SU-DHL-6 (cell line): ENCODE data around the gene ELN.

Experiments
- H2AFZ ChIP-seq: fragments of 200-600 bp; sonication (generic); 2 replicates; pipeline ENCODE4 v1.6.1; 2014; ENCODE audit warnings: low read depth, mild to moderate bottlenecking, moderate library complexity, mixed read lengths, antibody characterized with exemption, low read length; ENCODE audit not compliant: severe bottlenecking
- H3F3A ChIP-seq: fragments of 200-600 bp; shearing (Covaris generic); 2 replicates; pipeline ENCODE4 v1.6.0; 2016; ENCODE audit warnings: antibody characterized with exemption, mild to moderate bottlenecking; ENCODE audit not compliant: insufficient read depth
- H3K27ac ChIP-seq: fragments of 200-600 bp; sonication (generic); 2 replicates; pipeline ENCODE4 v1.5.1; 2016; ENCODE audit warnings: low read depth, mild to moderate bottlenecking, low read length, moderate library complexity, mixed read lengths
- H3K27me3 ChIP-seq: fragments of 200-600 bp; sonication (generic), shearing (Covaris generic); 2 replicates; pipeline ENCODE4 v1.6.0; 2014; ENCODE audit warnings: mild to moderate bottlenecking, low read length
- H3K36me3 ChIP-seq: fragments of 200-600 bp; sonication (generic); 2 replicates; pipeline ENCODE4 v1.6.1; 2014; ENCODE audit warnings: mild to moderate bottlenecking, low read length, mixed read lengths
- H3K4me2 ChIP-seq: fragments of 300-600, 200-600 bp; shearing (Covaris generic), sonication (generic); 2 replicates; pipeline ENCODE4 v1.6.0; 2014; ENCODE audit warnings: low read length, low read depth, mild to moderate bottlenecking; ENCODE audit not compliant: poor library complexity, severe bottlenecking
- H3K4me3 ChIP-seq: fragments of 200-600 bp; sonication (generic); 2 replicates; pipeline ENCODE4 v1.5.1; 2014; ENCODE audit warnings: antibody characterized with exemption, low read length, mild to moderate bottlenecking, mixed read lengths; ENCODE audit not compliant: insufficient read depth, poor library complexity, severe bottlenecking
- H3K79me2 ChIP-seq: fragments of 200-600 bp; sonication (generic); 2 replicates; pipeline ENCODE4 v1.6.1; 2014; ENCODE audit warnings: mild to moderate bottlenecking, low read length, moderate library complexity; ENCODE audit not compliant: insufficient read depth
- H3K9ac ChIP-seq: fragments of 200-600 bp; sonication (generic); 2 replicates; pipeline ENCODE4 v1.7.0; 2014; ENCODE audit warnings: mild to moderate bottlenecking, low read length
- H3K9me2 ChIP-seq: fragments of 200-600 bp; sonication (generic); replicated peaks from 2 replicates; pipeline ENCODE4 v1.6.1; 2014; ENCODE audit warnings: low read length; ENCODE audit not compliant: insufficient read depth
- H3K9me3 ChIP-seq: fragments of 200-600 bp; sonication (generic); 2 replicates; pipeline ENCODE4 v1.6.1; 2014; ENCODE audit warnings: low read length, mixed read lengths; ENCODE audit not compliant: insufficient read depth
- H4K20me1 ChIP-seq: fragments of 200-600 bp; sonication (generic); 2 replicates; pipeline ENCODE4 v1.6.1; 2014; ENCODE audit warnings: low read depth, mild to moderate bottlenecking, antibody characterized with exemption, low read length, moderate library complexity, mixed read lengths
- EZH2phosphoT487 ChIP-seq: fragments of 200-600 bp; sonication (generic), shearing (Covaris generic); conservative IDR thresholded peaks from 2 replicates; pipeline ENCODE4 v1.6.1; 2018; ENCODE audit warnings: mild to moderate bottlenecking, antibody characterized with exemption, low read length, moderate library complexity, mixed read lengths
- TF ChIP-seq, protein P1 (sequence below): fragments of 200-600 bp; sonication (generic); IDR thresholded peaks from one replicate; pipeline ENCODE4 v1.5.1; 2017; ENCODE audit warnings: antibody characterized with exemption, mild to moderate bottlenecking, low read length, moderate library complexity; ENCODE audit not compliant: insufficient read depth, poor library complexity, severe bottlenecking

Gene ELN

DNA sequence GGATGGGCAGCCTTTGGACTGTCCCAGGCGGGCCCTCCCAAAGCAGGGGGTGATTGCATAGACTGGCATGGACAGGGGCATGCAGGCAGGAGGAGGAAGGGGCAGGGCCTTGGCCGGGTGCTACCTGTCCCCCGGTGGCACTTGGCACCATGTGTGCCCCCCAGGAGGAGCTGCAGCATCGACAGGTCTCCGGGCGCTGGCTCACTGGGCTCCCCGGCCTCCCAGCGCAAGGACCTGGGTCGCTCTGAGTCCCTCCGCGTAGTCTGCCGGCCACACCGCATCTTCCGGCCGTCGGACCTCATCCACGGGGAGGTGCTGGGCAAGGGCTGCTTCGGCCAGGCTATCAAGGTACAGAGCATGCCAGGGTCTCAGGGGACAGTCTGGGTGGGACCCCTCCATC is 78.9 kb downstream of the ELN start:
- H3K9ac ChIP-seq: no peak overlapping the region
- H3K9me3 ChIP-seq: no peaks in the 10 kb centered on the region
- H3K27ac ChIP-seq: no peak overlapping the region
- no peaks in the 10 kb centered on the region for H4K20me1 ChIP-seq
- H3K4me2 ChIP-seq: no peak overlapping the region
- H3K79me2 ChIP-seq: no peaks in the 10 kb centered on the region
- no peaks in the 10 kb centered on the region for H3K27me3 ChIP-seq
- peaks cover 4% of the 10 kb centered on the region; the same call in 1 of the 2 replicates for H3F3A ChIP-seq
- no peak overlapping the region for H3K4me3 ChIP-seq
- no peaks in the 10 kb centered on the region; the same call in 1 of the 2 replicates for H3K36me3 ChIP-seq
- TF ChIP-seq, protein P1, sequence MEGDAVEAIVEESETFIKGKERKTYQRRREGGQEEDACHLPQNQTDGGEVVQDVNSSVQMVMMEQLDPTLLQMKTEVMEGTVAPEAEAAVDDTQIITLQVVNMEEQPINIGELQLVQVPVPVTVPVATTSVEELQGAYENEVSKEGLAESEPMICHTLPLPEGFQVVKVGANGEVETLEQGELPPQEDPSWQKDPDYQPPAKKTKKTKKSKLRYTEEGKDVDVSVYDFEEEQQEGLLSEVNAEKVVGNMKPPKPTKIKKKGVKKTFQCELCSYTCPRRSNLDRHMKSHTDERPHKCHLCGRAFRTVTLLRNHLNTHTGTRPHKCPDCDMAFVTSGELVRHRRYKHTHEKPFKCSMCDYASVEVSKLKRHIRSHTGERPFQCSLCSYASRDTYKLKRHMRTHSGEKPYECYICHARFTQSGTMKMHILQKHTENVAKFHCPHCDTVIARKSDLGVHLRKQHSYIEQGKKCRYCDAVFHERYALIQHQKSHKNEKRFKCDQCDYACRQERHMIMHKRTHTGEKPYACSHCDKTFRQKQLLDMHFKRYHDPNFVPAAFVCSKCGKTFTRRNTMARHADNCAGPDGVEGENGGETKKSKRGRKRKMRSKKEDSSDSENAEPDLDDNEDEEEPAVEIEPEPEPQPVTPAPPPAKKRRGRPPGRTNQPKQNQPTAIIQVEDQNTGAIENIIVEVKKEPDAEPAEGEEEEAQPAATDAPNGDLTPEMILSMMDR: no peak
- TF ChIP-seq EZH2phosphoT487: no peak
- no peak overlapping the region for H2AFZ ChIP-seq
- H3K9me2 ChIP-seq: no peaks in the 10 kb centered on the region

- H3K36me3 ChIP-seq: no peaks in the 10 kb centered on the region
- no peak overlapping the region for H3K27ac ChIP-seq
- TF ChIP-seq, protein P1: no peak
- TF ChIP-seq EZH2phosphoT487: no peak
Measured at GRCh38 chr7:74115326-74115725, 87.4 kb downstream of the ELN start.

DNA sequence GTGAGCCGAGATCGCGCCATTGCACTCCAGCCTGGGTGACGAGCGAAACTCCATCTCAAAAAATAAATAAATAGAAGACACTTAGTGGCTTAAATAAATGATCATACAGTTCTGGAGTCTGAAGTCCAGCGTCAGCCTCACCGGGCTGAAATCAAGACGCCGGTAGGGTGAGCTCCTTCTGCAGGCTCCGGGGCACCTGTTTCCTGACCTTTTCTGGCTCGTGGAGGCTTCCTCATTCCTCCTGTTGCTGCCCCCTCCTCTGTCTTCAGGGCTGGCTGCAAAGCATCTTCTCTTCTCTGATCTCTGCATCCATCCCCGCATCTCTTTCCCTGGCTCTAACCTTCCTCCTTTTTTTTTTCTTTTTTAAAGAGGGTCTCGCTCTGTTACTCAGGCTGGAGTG is 88.4 kb downstream of the ELN start:
- H3K36me3 ChIP-seq: no peaks in the 10 kb centered on the region
- H3K27me3 ChIP-seq: no peaks in the 10 kb centered on the region
- no peaks in the 10 kb centered on the region for H3K9me3 ChIP-seq
- H3K4me2 ChIP-seq: no peak overlapping the region
- no peak overlapping the region for H3K27ac ChIP-seq
- H3K79me2 ChIP-seq: no peaks in the 10 kb centered on the region
- no peak overlapping the region for H2AFZ ChIP-seq
- H3K9me2 ChIP-seq: no peaks in the 10 kb centered on the region
- TF ChIP-seq, protein P1: no peak
- no peak for TF ChIP-seq EZH2phosphoT487
- no peaks in the 10 kb centered on the region for H3F3A ChIP-seq
- no peak overlapping the region for H3K4me3 ChIP-seq
- H4K20me1 ChIP-seq: no peaks in the 10 kb centered on the region
- H3K9ac ChIP-seq: no peak overlapping the region

More at GRCh38 chr7:74115326-74115725, 87.4 kb downstream of the ELN start:
- Histone ChIP-seq H3K27me3 (no peaks in the 10 kb centered on the region), H3K9me3 (no peaks in the 10 kb centered on the region), H3K4me2 (no peak overlapping the region), H3K79me2 (no peaks in the 10 kb centered on the region), H3K9ac (no peak overlapping the region), H3K9me2 (no peaks in the 10 kb centered on the region), H3K4me3 (no peak overlapping the region), H2AFZ (no peak overlapping the region), H4K20me1 (no peaks in the 10 kb centered on the region), H3F3A (no peaks in the 10 kb centered on the region)
